Measurements from ENCODE around the gene SOS1.

GRCh38 chr2:39062320-39062719 is 58.5 kb downstream of the SOS1 start:
- TF ChIP-seq CTCF (IDR thresholded peaks at IDR 0.05) = no peak
- TF ChIP-seq POLR2A (IDR thresholded peaks at IDR 0.05) = no peak
